Fibroblast of the aortic adventitia (primary cell): Measurements from ENCODE around the gene JAZF1. TPM values are rescaled to one million over a fixed set of nuclear protein-coding genes. Genes with fewer than 3 reads are reported as not detected.

Experiments used
- DNase-seq: peaks from one replicate; pipeline ENCODE4 v3.0.0-alpha.2; 2010; ENCODE audit warnings: low read depth
- H3K4me3 ChIP-seq: 2 replicates; pipeline ENCODE4 v1.5.1; 2011; ENCODE audit warnings: low read depth, mild to moderate bottlenecking, control low read depth, low read length, moderate library complexity
- total RNA-seq: library from RNA; depleted of rRNA; stranded (reverse); fragments of >200 nt; gene quantifications from 2 replicates; pipeline ENCODE4 v1.2.3, GENCODE V29; 2012; ENCODE audit warnings: low replicate concordance
- TF ChIP-seq, protein P1 (sequence below): IDR thresholded peaks from 2 replicates; pipeline ENCODE4 v1.5.1; 2011; ENCODE audit warnings: mild to moderate bottlenecking, low read length, control low read depth, inconsistent platforms; ENCODE audit not compliant: insufficient read depth

The JAZF1 gene
- total RNA-seq, 1 donor = 8.3 TPM

DNA sequence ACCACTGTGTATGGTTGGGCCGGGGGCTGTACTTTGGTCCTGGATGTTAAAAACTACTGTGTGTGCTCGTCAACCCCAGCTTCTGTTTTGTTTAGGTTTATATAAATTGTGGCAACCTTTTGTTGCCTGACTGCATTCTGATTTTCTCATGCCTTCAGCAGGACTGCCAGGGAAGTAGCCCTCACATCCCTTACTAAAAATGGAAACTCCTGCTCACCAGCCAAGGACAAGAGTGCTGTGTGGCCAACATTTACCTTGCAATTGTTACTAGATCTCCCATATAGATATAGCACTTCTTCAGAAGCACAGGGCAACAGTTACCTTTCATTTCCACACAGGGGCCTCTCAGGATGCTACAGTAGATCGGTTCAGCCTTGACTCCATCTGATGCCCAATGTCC lies 266.2 kb downstream of the JAZF1 start:
- no peak for DNase-seq
- H3K4me3 ChIP-seq = no peak overlapping the region
- TF ChIP-seq, protein P1, sequence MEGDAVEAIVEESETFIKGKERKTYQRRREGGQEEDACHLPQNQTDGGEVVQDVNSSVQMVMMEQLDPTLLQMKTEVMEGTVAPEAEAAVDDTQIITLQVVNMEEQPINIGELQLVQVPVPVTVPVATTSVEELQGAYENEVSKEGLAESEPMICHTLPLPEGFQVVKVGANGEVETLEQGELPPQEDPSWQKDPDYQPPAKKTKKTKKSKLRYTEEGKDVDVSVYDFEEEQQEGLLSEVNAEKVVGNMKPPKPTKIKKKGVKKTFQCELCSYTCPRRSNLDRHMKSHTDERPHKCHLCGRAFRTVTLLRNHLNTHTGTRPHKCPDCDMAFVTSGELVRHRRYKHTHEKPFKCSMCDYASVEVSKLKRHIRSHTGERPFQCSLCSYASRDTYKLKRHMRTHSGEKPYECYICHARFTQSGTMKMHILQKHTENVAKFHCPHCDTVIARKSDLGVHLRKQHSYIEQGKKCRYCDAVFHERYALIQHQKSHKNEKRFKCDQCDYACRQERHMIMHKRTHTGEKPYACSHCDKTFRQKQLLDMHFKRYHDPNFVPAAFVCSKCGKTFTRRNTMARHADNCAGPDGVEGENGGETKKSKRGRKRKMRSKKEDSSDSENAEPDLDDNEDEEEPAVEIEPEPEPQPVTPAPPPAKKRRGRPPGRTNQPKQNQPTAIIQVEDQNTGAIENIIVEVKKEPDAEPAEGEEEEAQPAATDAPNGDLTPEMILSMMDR = no peak

DNA sequence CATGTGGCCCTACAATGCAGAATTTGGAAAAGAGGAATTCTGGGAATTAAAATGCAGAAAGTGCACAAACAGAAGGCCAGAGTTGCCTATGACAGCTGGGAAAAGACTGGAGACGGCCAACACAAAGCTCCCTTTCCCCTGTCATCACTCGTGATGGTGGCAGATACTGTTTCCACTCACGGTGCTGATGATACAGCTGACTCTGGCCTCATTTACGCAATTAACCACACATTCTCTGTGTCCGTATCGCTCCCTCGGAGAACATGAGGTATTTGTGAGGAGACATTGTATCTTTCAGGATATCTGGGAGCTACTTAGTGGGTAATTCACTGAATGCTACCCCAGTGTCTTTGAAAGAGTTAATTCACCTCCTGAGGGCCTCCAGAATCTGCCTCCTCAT lies 267.8 kb downstream of the JAZF1 start:
- H3K4me3 ChIP-seq = no peak overlapping the region
- TF ChIP-seq, protein P1 = no peak
- DNase-seq = no peak

DNA sequence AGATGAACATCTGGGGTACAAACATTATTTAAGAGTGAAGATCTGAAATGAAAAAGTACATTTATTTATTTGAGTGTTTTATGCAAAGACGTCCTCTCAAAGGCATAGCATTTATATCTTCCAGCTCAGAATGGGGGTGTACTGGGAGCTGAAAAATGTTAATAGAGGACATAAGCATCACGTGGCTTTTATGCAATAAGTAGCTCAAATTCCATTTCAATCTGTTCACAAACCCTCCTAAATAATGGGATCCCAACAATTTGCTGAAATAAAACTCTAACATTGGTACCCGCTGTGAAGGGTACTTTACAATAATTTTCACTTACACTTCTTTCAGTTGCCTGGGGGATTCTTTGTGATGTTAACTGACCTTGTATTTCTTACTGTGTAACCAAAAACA lies 268.7 kb downstream of the JAZF1 start:
- DNase-seq = no peak
- TF ChIP-seq, protein P1 = no peak
- no peak overlapping the region for H3K4me3 ChIP-seq

DNA sequence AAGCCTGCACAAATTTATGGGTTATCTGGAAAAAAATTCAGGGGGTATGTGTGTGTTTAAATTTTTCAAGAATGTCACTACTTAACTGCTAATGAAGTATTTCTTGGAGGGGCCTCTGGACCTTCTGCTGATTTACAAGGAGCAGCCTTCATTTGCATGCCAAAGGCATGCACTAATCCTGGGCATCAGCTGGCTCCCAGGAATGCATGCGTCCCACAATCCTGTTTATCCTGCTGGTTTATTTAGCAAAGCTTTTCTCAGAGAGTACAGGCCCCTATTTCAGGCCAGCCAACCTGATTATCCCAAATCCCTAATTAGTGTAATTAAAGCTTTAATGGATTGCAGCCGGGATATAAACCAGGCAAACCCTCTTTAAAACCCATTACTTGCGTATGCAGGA lies 270.3 kb downstream of the JAZF1 start:
- TF ChIP-seq, protein P1 = no peak
- DNase-seq = no peak
- no peak overlapping the region for H3K4me3 ChIP-seq

DNA sequence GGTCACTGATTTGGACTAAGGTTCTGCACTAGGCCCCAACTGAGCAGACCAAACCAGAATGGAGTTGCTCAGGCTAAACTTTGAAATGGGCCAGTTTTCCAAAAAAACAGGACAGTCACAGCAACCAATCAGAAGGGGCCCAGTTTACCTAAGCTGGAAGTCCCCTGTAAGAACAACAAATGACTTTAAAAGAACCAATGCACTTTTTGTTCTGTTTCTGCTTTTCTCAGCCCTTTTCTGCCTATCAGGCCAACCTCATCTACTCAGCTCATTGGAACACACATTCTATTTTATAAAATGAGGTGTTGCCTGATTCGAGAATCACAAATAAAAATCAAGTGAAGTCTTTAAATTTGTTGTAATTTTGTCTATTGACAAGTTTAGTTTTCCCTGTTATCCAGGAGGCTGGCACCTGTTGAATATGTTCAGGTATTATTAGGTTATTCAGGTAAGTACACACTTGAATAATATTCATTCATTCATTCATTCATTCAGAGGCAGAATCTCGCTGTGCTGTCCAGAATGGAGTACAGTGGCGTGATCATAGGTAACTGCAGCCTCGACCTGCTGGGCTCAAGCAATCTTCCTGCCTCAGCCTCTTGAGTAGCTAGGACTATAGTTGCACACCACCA lies 271.9 kb downstream of the JAZF1 start:
- H3K4me3 ChIP-seq = no peak overlapping the region
- no peak for DNase-seq
- TF ChIP-seq, protein P1 = no peak

DNA sequence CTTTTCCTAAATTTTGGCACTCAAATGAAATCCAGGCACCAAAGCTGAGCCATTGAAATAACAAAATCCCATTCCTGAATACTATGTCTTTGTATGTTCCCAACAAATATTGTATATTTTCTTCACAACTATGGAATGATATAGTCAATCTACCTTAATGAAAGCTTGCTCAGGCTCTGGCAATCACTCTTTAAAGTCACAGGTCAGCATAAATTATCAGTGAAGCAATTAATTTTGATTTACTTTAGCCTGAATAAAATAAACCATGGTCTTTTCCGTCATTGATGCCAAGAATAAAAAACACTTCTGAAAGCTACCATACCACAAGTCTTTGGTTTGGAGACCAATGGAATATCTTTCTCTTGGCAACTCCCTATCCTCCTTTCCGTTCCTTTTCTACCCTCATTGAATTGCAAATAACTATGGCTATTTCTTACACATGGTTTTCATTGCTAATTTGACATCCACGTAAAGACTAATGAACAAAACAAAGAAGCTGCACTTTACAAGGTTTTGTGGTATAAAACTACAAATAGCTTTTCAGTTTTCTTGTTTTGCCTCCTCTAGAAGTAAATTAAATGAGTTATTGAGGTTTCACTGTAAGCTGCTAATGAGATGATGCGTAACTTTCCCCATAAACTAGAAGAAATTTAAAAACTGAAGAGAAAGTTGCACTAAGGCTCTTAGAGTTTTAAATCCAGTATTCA lies 274.1 kb downstream of the JAZF1 start:
- H3K4me3 ChIP-seq = no peak overlapping the region
- TF ChIP-seq, protein P1 = no peak
- DNase-seq = no peak
